ENCODE data around the gene COL28A1. TPM values are rescaled to one million over a fixed set of nuclear protein-coding genes. Genes with fewer than 3 reads are reported as not detected.
A peak's percentile ranks its signal among the peaks of the same experiment; 100 is the strongest.

Gene COL28A1
- total and polyA plus RNA-seq, 4 donors: 0.05 to 0.50 (median 0.18) TPM

DNA sequence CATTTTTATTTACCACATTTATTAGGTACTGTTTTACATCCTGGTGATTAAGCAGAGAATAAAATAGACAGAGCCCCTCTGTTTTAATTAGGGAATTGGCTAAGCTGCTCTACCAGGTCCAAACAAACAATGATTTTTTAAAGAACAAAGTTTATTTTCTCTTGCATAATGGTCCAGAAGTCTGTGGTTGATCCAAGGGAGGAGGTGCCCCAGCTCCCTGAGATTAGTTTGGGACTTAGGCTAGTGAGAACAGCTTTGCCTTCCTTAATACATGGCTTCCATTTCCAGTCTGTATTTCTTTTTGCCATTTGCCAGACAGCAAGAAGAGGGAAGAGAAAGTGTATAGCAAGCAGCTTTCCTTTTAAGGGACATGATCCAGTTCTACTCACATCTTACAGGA lies 28.1 kb upstream of the COL28A1 start:
- peaks cover 2 to 44% (median 36%) of the 10 kb centered on the region in 4 donors for H3K4me1 ChIP-seq (ENCODE audit: control insufficient read depth in 4 of 4, insufficient read depth in 4 of 4, low read length in 3 of 4)
- H3K27me3 ChIP-seq (ENCODE audit: control insufficient read depth in 4 of 4, insufficient read depth in 4 of 4, low read length in 3 of 4): no peaks in the 10 kb centered on the region
- TF ChIP-seq TAF1 (conservative IDR thresholded peaks at IDR 0.05) (no peak), FOXA1 (IDR thresholded peaks at IDR 0.05) (no peak), HNF4A (conservative IDR thresholded peaks at IDR 0.05) (peak; percentile 79 to 83), SP1 (IDR thresholded peaks at IDR 0.05) (peak; percentile 13), YY1 (IDR thresholded peaks at IDR 0.05) (peak; percentile 35), RXRA (IDR thresholded peaks at IDR 0.05) (peak; percentile 11 to 54)
- TF ChIP-seq, protein P1, sequence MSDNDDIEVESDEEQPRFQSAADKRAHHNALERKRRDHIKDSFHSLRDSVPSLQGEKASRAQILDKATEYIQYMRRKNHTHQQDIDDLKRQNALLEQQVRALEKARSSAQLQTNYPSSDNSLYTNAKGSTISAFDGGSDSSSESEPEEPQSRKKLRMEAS (IDR thresholded peaks at IDR 0.05): no peak
- no peak for DNase-seq (ENCODE audit: low spot score)
- peak overlapping the region in 1 of 2 donors; percentile 27 for H3K27ac ChIP-seq (ENCODE audit: low read depth in 1 of 2, low read length in 2 of 2)
- H3K9ac ChIP-seq (ENCODE audit: low read depth in 1 of 2, low read length in 2 of 2): no peak overlapping the region
- H3K36me3 ChIP-seq (ENCODE audit: control insufficient read depth in 4 of 4, insufficient read depth in 3 of 4, low read depth in 1 of 4, low read length in 3 of 4): no peaks in the 10 kb centered on the region
- no peaks in the 10 kb centered on the region for H3K9me3 ChIP-seq (ENCODE audit: control insufficient read depth in 4 of 4, low read length in 3 of 4)
- no peak overlapping the region for H3K4me3 ChIP-seq (ENCODE audit: low read depth in 1 of 3, low read length in 3 of 3)

- H3K9ac ChIP-seq (ENCODE audit: low read depth in 1 of 2, low read length in 2 of 2): no peak overlapping the region
- peaks cover 2 to 39% (median 31%) of the 10 kb centered on the region in 4 donors for H3K4me1 ChIP-seq (ENCODE audit: control insufficient read depth in 4 of 4, insufficient read depth in 4 of 4, low read length in 3 of 4)
- TF ChIP-seq SP1 (IDR thresholded peaks at IDR 0.05): no peak
- TF ChIP-seq REST (IDR thresholded peaks at IDR 0.05): no peak
- no peak for TF ChIP-seq RXRA (IDR thresholded peaks at IDR 0.05)
- no peak for TF ChIP-seq YY1 (IDR thresholded peaks at IDR 0.05)
- TF ChIP-seq HNF4G (IDR thresholded peaks at IDR 0.05): no peak
- TF ChIP-seq ZBTB33 (IDR thresholded peaks at IDR 0.05): no peak
- TF ChIP-seq RAD21 (IDR thresholded peaks at IDR 0.05): no peak
- TF ChIP-seq NR2F2 (IDR thresholded peaks at IDR 0.05): no peak
- no peak for TF ChIP-seq GABPA (IDR thresholded peaks at IDR 0.05 in 1 of 2, conservative IDR thresholded peaks at IDR 0.05 in 1 of 2)
- no peak for TF ChIP-seq FOXA2 (IDR thresholded peaks at IDR 0.05)
- no peak for TF ChIP-seq TAF1 (conservative IDR thresholded peaks at IDR 0.05)
- TF ChIP-seq, protein P1 (IDR thresholded peaks at IDR 0.05): no peak
- no peak for TF ChIP-seq FOXA1 (IDR thresholded peaks at IDR 0.05)
- TF ChIP-seq CTCF (IDR thresholded peaks at IDR 0.05; ENCODE audit: low read depth, low read length, missing input control): no peak
- TF ChIP-seq HNF4A (conservative IDR thresholded peaks at IDR 0.05): no peak
- no peak for TF ChIP-seq EGR1 (IDR thresholded peaks at IDR 0.05; ENCODE audit: low read depth in 2 of 2)
- TF ChIP-seq, protein P2, sequence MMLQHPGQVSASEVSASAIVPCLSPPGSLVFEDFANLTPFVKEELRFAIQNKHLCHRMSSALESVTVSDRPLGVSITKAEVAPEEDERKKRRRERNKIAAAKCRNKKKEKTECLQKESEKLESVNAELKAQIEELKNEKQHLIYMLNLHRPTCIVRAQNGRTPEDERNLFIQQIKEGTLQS (IDR thresholded peaks at IDR 0.05): no peak
- TF ChIP-seq JUND (IDR thresholded peaks at IDR 0.05): no peak
- no peaks in the 10 kb centered on the region for H3K27me3 ChIP-seq (ENCODE audit: control insufficient read depth in 4 of 4, insufficient read depth in 4 of 4, low read length in 3 of 4)
- no peaks in the 10 kb centered on the region for H3K36me3 ChIP-seq (ENCODE audit: control insufficient read depth in 4 of 4, insufficient read depth in 3 of 4, low read depth in 1 of 4, low read length in 3 of 4)
- 53% methylated on average over 5 of the region's 5 CpGs for WGBS
- no peaks in the 10 kb centered on the region for H3K9me3 ChIP-seq (ENCODE audit: control insufficient read depth in 4 of 4, low read length in 3 of 4)
- DNase-seq (ENCODE audit: low spot score): no peak
- no peak overlapping the region for H3K27ac ChIP-seq (ENCODE audit: low read depth in 1 of 2, low read length in 2 of 2)
- H3K4me3 ChIP-seq (ENCODE audit: low read depth in 1 of 3, low read length in 3 of 3): no peak overlapping the region
These were observed 27.6 kb upstream of the COL28A1 start for GRCh38 chr7:7563269-7563668.

Data from liver (tissue), 9 donors.